Loucy (cell line): ENCODE results near the gene MLH1.

ENCODE experiments used
- CTCF ChIP-seq: fragments of 200-600 bp; sonication (generic); conservative IDR thresholded peaks from 2 replicates; pipeline ENCODE4 v1.5.1; 2014; ENCODE audit warnings: mild to moderate bottlenecking, antibody characterized with exemption, low read length
- EZH2phosphoT487 ChIP-seq: fragments of 200-600 bp; IDR thresholded peaks from 2 replicates; pipeline ENCODE4 v1.6.1; 2018; ENCODE audit warnings: antibody characterized with exemption, mild to moderate bottlenecking, moderate library complexity, borderline replicate concordance

GRCh38 chr3:36944641-36945270, 48.6 kb upstream of the MLH1 start, which contains the start of gene TRANK1:
- TF ChIP-seq CTCF (no peak), EZH2phosphoT487 (no peak)
